Measurements from ENCODE around the gene SLTM. TPM values are rescaled to one million over a fixed set of nuclear protein-coding genes. Genes with fewer than 3 reads are reported as not detected.
"Not testable (repeated sequence)": the region's sequence is repeated elsewhere in the genome, so short reads cannot be mapped to it uniquely, and the experiment has no call there.

SLTM gene
- total RNA-seq, 4 donors from 2014 or later, result 129 to 166 (median 151) TPM

DNA sequence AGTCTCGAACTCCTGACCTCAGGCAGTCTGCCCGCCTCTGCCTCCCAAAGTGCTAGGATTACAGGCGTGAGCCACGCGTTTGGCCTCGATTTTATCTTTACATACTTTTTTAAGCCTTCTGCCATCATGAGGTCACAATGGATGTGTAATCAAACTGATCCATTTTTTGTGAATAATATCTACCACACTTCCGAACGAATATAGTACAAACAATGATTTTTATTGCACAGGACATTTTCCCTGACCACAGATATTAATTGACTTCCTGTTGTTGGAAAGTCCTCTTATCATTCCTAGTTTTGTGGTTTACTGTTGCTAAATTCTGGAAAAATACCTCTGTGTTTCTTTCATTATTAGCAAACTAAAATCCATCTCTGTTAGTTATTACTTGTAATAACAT is 93.4 kb downstream of the SLTM start:
- no peaks in the 10 kb centered on the region for H3K27me3 ChIP-seq
- H3K27ac ChIP-seq, result no peak overlapping the region
- no peak for TF ChIP-seq POLR2A (IDR thresholded peaks at IDR 0.05)
- TF ChIP-seq, protein P1, sequence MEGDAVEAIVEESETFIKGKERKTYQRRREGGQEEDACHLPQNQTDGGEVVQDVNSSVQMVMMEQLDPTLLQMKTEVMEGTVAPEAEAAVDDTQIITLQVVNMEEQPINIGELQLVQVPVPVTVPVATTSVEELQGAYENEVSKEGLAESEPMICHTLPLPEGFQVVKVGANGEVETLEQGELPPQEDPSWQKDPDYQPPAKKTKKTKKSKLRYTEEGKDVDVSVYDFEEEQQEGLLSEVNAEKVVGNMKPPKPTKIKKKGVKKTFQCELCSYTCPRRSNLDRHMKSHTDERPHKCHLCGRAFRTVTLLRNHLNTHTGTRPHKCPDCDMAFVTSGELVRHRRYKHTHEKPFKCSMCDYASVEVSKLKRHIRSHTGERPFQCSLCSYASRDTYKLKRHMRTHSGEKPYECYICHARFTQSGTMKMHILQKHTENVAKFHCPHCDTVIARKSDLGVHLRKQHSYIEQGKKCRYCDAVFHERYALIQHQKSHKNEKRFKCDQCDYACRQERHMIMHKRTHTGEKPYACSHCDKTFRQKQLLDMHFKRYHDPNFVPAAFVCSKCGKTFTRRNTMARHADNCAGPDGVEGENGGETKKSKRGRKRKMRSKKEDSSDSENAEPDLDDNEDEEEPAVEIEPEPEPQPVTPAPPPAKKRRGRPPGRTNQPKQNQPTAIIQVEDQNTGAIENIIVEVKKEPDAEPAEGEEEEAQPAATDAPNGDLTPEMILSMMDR (IDR thresholded peaks at IDR 0.05), result no peak
- peaks cover 0 to 5% of the 10 kb centered on the region in 2 donors for H3K4me1 ChIP-seq
- H3K36me3 ChIP-seq, result no peaks in the 10 kb centered on the region
- intact Hi-C loops (cut with DNase I), result no loop called here
- H3K9me3 ChIP-seq, result no peaks in the 10 kb centered on the region
- 90 to 95% methylated on average over 8 of the region's 8 CpGs for WGBS, 2 donors
- DNase-seq, result no peak
- no peak overlapping the region for H3K4me3 ChIP-seq (replicated peaks in 1 of 3)

GRCh38 chr15:58839485-58839884 is 94.0 kb downstream of the SLTM start:
- intact Hi-C loops (cut with DNase I), result no loop called here
- no peak for DNase-seq
- no peaks in the 10 kb centered on the region for H3K36me3 ChIP-seq
- H3K27ac ChIP-seq, result no peak overlapping the region
- no peak for TF ChIP-seq POLR2A (IDR thresholded peaks at IDR 0.05)
- TF ChIP-seq, protein P1 (IDR thresholded peaks at IDR 0.05), result peak in 1 of 6 experiments; percentile 4
- no peaks in the 10 kb centered on the region for H3K9me3 ChIP-seq
- H3K27me3 ChIP-seq, result no peaks in the 10 kb centered on the region
- H3K4me1 ChIP-seq, result peaks cover 0 to 5% of the 10 kb centered on the region in 2 donors
- WGBS, 2 donors, result 80 to 100% methylated on average over 1 of the region's 1 CpG
- no peak overlapping the region for H3K4me3 ChIP-seq (replicated peaks in 1 of 3)

DNA sequence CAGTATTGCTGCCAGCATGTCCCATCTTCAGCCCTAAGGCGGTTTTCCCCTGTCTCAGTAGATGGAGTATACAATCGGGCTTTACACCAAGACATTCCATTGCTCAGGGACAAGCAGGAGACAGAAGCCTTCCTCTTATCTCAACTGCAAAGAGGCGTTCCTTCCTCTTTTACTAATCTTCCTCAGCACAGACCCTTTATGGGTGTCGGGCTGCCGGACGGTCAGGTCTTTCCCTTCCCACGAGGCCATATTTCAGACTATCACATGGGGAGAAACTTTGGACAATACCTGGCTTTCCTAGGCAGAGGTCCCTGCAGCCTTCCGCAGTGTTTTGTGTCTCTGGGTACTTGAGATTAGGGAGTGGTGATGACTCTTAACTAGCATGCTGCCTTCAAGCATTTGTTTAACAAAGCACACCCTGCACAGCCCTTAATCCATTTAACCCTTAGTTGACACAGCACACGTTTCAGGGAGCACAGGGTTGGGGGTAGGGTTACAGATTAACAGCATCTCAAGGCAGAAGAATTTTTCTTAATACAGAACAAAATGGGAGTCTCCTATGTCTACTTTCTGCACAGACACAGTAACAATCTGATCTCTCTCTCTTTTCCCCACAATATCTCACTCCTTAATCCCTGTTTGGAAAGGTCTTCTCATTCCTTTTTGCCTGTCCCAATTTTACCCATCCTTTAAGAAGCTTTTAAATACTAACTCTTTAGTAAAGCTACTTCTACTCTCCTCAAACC is 99.6 kb downstream of the SLTM start:
- H3K27ac ChIP-seq; intact Hi-C loops (cut with DNase I); H3K36me3 ChIP-seq; H3K4me1 ChIP-seq; H3K9me3 ChIP-seq; H3K4me3 ChIP-seq (replicated peaks in 1 of 3); H3K27me3 ChIP-seq; DNase-seq: not testable (repeated sequence)
- 27 to 50% methylated on average over 8 to 9 of the region's 9 CpGs for WGBS, 2 donors

DNA sequence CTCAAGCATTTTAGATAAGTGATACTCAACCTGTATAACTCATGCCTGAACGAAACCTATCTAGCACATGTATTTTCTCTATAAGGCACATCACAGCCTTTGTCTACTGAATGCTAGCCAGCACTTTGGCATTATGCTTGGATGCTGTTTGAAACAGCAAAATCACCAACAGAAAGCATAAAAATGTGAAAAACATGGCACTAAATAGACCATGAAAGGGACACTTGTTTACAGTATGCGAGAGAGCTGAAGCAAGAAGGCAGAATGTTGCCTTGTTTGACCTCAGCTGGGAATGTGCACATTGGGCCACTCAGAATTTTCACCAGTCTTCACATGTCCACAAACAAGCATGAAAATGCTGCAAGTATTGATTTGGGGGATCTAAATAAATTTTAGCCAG is 102.9 kb downstream of the SLTM start:
- no peak for TF ChIP-seq POLR2A (IDR thresholded peaks at IDR 0.05)
- TF ChIP-seq, protein P1 (IDR thresholded peaks at IDR 0.05), result no peak
- WGBS, 2 donors, result 82 to 91% methylated on average over 2 of the region's 2 CpGs
- H3K36me3 ChIP-seq, result no peaks in the 10 kb centered on the region
- no peak overlapping the region for H3K27ac ChIP-seq
- intact Hi-C loops (cut with DNase I), result no loop called here
- DNase-seq, result no peak
- peaks cover 0 to 3% of the 10 kb centered on the region in 2 donors for H3K4me1 ChIP-seq
- H3K4me3 ChIP-seq (replicated peaks in 1 of 3), result no peak overlapping the region
- no peaks in the 10 kb centered on the region for H3K27me3 ChIP-seq
- H3K9me3 ChIP-seq, result no peaks in the 10 kb centered on the region

Small RNA genes within 50 kb of the gene (small RNA-seq; reads per million reads assigned to genes)
- not detected for gene ZNF444P1

Other genes with a start within 250 kb of the SLTM start
- 100 to 1,000 TPM; 112 to 157 (median 116) TPM for gene ADAM10, start 184.0 kb downstream of the SLTM start, total RNA-seq
- 10 to 100 TPM; 27.1 to 31.3 (median 28.2) TPM for gene MINDY2, start 162.4 kb downstream of the SLTM start, total RNA-seq
- 10 to 100 TPM; 19.1 to 33.2 (median 27.4) TPM for gene RNF111, start 54.0 kb upstream of the SLTM start, total RNA-seq
- gene CCNB2, start 171.5 kb upstream of the SLTM start, total RNA-seq, result 1 to 10 TPM; 1.1 to 2.1 (median 1.7) TPM